HG03097 (cell line): ENCODE data around the gene MYO18A.

Experiments used
- ATAC-seq: cut with Tn5 transposase; IDR thresholded peaks from one replicate; pipeline ENCODE4 v1.9.1; 2021; ENCODE audit not compliant: unreplicated experiment, low FRiP score

Gene MYO18A

GRCh38 chr17:29063992-29064391, 116.2 kb downstream of the MYO18A start:
- no peak for ATAC-seq

DNA sequence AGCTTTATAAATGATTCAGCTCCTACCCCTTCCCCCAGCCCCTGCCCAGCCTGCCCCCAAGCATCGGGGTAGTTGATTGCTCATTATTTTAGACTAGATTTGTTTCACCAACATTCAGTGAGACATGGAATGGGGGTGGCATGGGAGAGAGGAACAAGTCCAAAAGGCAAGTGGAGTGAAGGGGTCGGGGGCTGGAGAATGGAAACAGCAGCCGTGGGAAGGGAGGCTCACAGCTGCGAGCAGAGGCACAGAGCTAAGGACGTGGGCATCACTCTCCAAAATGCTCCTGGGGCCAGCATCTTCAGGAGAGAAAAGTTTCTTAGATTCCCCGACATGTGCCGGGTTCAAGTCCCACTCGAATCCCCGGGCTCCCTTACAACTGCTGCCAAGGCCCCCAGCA, 118.0 kb downstream of the MYO18A start:
- ATAC-seq, result no peak

DNA sequence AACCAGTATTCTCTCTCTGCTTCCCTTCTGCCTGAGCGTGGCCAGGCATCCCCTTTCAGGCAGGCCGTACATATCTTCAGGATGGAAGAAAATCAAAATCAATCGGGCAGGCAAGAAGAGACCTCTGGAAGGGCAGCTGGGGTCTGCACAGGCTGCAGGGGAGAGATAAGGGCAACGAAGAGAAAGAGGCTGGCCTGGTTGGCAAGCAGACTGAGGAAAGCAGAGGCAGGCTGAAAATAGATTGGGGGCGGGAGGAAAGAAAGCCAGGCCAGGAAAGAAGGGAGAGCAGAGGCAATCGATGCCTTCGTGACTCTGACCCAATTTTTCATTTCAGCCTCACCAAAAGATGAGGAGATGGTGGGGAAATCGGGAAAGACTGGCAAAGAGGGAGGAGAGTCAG, 119.2 kb downstream of the MYO18A start:
- no peak for ATAC-seq

GRCh38 chr17:29060475-29060874, 119.7 kb downstream of the MYO18A start:
- no peak for ATAC-seq

DNA sequence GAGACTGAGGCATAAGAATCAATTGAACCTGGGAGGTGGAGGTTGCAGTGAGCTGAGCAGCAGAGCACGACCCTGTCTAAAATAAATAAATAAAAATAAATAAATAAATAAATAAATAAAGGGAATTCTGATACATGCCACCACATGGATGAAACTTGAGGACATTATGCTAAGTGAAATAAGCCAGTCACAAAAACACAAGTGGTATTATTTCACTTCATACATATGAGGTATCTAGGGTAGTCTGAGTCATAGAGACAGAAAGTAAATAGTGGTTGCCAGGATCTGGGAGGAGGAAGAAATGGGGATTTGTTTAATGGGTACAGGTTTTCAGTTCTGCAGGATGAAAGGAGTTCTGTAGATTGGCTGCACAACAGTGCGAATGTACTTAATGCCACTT, 120.9 kb downstream of the MYO18A start:
- no peak for ATAC-seq

DNA sequence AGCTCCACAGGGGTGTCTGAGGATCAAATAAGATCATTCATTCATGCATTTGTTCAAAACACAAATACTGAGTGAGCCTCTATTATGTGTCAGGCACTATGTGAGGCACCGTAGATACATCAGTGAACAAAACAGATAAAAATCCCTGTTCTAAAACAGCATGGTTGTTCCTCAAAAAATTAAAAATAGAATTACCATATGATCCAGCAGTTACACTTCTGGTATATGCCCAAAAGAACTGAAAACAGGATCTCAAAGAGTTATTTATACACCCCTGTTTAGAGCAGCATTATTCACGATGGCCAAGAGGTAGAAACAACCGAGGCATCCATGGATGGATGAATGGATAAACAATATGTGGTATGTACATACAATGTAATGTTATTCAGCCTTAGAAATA, 121.8 kb downstream of the MYO18A start:
- no peak for ATAC-seq

DNA sequence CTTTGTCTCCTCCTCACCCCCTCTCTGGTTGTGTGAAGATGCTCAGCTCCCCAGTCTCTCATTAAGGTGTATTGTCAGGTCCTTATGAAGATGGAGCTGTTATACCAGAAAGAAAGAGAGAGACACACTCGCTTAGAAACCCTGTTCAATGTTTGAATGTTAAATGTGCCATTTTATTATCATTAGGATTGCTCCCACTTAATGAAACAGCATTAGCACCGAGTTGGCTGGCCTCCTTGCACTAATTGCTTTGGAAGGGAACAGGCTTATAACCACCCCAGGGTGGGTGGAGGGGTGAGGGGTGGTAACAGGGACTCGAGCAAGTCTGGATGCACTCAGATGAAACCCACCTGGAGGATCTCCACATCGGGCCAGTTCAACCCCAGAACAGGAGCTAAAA, 122.8 kb downstream of the MYO18A start:
- ATAC-seq, result no peak

GRCh38 chr17:29054835-29055234, 125.4 kb downstream of the MYO18A start:
- ATAC-seq, result no peak

DNA sequence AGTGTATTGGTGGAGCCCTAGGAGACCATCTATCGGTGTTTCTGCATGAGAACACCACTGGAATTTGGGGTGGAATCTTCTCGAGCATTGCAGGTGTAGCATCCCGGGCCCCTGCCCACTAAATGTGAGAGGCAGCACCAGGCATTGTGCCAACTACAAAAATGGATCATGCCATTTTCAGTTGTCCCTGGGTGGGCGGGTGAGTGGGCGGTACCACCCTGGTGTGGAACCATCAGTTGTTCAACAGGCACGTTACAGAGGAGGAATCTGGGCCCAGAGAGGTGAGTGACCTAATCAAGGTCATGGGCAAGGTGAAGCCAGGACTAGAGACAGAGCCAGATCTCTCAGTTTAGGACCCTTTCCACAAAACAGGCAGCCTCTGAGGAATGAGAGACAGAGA, 128.5 kb downstream of the MYO18A start:
- ATAC-seq, result no peak

GRCh38 chr17:29051194-29051593, 129.0 kb downstream of the MYO18A start:
- no peak for ATAC-seq

DNA sequence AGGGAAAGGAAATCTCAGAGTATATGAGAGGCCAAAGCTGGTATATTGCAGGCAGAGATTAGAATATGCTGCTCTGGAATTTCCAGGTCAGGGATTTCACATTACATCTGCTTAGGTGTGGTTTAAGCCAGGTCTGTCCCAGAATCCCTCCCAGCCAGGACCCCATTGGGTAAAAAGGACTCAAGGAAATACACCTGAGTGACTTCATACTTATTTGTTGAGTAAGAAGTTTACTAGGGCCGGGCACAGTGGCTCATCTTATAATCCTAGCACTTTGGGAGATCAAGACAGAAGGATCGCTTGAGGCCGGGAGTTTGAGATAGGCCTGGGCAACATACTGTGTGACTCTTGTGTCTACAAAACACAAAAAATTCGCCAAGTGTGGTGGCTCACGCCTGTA, 130.0 kb downstream of the MYO18A start:
- ATAC-seq, result no peak

DNA sequence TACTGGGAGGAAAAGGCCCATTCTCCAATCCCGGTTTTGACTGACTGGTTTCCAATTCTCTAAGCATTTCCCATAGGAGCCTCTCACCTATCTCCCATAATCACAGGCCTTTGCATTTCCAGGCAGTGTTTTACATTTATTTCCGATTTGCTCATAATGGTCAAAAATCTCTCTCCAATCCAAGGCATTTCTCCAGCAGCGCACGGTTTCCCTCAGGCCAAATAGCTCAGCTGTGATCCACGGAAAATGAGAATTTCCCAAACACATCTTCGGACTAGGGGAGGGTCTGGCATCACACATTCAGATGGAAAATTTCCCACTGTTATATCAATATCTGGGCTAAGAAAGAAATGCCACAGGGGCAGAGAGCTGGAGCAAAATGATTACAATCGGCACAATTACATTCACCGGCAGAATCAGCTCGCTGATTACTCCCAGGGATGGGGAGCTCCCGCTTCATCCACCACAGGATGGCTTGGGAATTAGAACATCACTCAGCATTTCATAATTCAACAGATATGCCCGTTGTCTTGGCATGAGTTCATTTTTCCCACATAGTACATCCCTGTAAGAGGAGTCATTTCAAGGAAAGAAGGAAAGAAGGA, 130.6 kb downstream of the MYO18A start:
- no peak for ATAC-seq

- ATAC-seq, result no peak
Measured at GRCh38 chr17:29048440-29049368, 131.5 kb downstream of the MYO18A start.

DNA sequence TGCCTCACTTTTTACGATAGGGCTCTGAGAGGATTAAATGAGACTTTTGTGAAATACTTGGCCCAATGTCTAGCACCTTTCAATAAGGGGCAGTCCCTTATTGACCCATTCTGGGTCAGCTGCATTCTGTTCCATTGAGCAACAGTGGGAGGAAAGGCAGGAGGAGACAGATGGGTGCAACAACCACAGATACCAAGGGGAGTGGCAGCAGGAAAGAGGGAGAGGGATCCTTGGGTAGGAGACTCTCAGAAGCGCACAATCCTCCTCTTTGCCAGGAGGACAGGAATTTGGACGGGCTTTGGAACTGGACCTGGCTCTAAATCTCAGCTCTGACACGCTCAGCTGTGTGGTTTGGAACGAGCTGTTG, 133.7 kb downstream of the MYO18A start:
- ATAC-seq, result no peak

DNA sequence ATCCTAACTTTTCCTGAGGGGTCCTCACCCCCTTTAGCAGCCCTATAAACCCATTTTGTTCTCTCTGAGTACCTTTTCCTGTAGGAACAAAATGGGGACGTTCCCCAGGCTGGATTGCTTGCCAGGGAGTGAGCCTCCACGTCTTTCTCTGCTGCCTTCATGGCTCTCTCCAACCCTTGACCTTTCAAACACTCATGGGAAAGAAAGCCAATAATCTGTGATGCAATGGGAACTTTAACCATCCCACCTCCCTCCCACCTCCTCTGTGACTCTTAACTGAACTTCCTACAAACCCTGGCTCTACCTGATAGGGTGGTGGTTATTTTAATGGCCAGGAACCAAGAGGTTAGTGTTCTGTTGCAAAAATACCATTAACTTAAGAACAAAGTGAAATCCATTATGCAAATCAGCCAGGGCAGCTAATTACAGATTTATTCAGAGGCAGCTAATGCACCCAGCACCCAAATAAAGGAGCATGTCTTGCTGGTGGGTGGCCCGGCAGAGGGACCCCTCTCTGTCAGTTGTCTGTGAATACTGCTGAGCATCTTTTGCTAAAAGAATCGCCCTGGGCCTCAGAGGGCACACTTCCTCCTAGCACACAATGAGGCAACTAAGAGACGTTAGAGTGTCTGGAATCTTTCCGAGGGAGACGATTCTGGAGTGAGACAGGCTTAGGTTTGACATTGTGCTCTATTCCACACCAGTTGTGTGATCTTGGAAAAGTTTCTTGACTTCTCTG, 134.3 kb downstream of the MYO18A start:
- no peak for ATAC-seq

GRCh38 chr17:29045026-29045425, 135.2 kb downstream of the MYO18A start:
- no peak for ATAC-seq

GRCh38 chr17:29043539-29044145, 136.6 kb downstream of the MYO18A start:
- no peak for ATAC-seq

- ATAC-seq, result no peak
Measured at GRCh38 chr17:29042679-29043538, 137.3 kb downstream of the MYO18A start, which contains the start of gene PIPOX. Gene PIPOX (plus strand): TSS chr17:29043141. CDS start chr17:29043226, 85 bp downstream.

DNA sequence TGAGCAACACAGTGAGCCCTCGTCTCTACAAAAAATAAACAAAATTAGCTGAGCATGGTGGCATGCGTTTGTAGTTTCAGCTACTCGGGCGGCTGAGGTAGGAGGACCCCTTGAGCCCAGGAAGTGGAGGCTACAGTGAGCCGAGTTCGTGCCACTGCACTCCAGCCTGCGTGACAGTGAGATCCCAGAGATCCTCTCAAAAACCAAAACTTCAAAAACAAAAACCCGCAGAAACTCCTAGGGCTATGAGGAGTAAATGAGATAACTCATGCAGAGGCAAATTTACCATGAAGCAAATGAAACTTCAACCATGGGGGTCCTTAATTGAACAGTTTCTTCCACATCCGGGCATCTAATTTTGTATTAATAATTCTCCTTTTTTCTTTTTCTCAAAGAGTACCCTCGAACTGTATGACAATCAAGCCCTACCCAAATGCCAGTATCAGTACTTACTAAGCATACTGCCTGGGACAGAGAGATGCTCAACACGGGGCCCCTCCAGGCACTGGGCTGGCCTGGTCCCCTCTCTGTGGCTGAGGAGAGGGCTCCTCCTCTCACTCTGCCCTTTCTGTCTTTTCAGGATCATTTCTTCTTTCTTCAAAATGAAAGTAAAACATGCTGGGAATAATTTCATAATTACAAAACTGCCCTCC, 138.0 kb downstream of the MYO18A start:
- ATAC-seq, result no peak

- no peak for ATAC-seq
Measured at GRCh38 chr17:29041571-29041970, 138.6 kb downstream of the MYO18A start.
